ENCODE measurements around the gene SOS1.

Gene SOS1

GRCh38 chr2:39159283-39159682 is 38.4 kb upstream of the SOS1 start (continued):
- TF ChIP-seq ZNF23 (tag by site-specific recombination; IDR thresholded peaks at IDR 0.05; ENCODE audit: borderline replicate concordance) (no peak), ZBTB21 (tag by site-specific recombination; IDR thresholded peaks at IDR 0.05) (no peak), GLIS1 (tag by site-specific recombination; IDR thresholded peaks at IDR 0.05) (no peak), ZNF280C (tag by site-specific recombination; IDR thresholded peaks at IDR 0.05) (no peak), SCRT1 (tag by site-specific recombination; IDR thresholded peaks at IDR 0.05; ENCODE audit: borderline replicate concordance) (no peak), ZNF544 (tag by site-specific recombination; IDR thresholded peaks at IDR 0.05) (no peak), ZNF266 (tag by site-specific recombination; IDR thresholded peaks at IDR 0.05; ENCODE audit: low read depth) (no peak), ZBTB6 (tag by site-specific recombination; IDR thresholded peaks at IDR 0.05) (no peak), ZNF626 (tag by site-specific recombination; IDR thresholded peaks at IDR 0.05) (no peak)

DNA sequence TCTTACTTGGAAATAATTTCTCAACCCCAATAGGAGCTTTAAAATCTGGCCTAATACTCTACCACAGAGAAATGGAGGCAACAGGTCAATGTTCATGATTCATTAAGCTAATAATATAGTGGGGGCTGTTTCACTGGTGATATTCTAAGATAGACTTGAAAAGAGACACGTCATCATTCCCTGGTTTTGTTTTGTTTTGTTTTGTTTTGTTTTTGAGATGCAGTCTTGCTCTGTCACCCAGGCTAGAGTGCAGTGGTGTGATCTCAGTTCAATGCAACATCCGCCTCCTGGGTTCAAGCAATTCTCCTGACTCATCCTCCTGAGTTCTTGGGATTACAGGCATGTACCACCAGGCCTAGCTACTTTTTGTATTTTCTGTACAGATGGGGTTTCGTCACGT is 37.5 kb upstream of the SOS1 start:
- H3K4me3 ChIP-seq (ENCODE audit: low read depth, low read length): no peak overlapping the region
- CTCF ChIA-PET: interaction anchor here (0.7 kb wide), 1 partner anchor 92 kb away, joined by 3 read pairs; no protein-coding TSS in a partner anchor
- H3K27ac ChIP-seq (ENCODE audit: extremely low read depth, low read depth, low read length): no peak overlapping the region
- POLR2A ChIA-PET: no interaction called here
- no peaks in the 10 kb centered on the region for H3K9me3 ChIP-seq (ENCODE audit: control insufficient read depth, insufficient read depth, low read depth, low read length)
- H3K4me1 ChIP-seq (ENCODE audit: control insufficient read depth, insufficient read depth, low read length): no peaks in the 10 kb centered on the region
- no peaks in the 10 kb centered on the region for H3K36me3 ChIP-seq (ENCODE audit: control insufficient read depth in 2 of 2, insufficient read depth in 1 of 2, low read length in 2 of 2)
- TF ChIP-seq ZFP69B (tag by site-specific recombination; IDR thresholded peaks at IDR 0.05) (no peak), ZBTB44 (tag by site-specific recombination; IDR thresholded peaks at IDR 0.05) (no peak), SCRT2 (tag by site-specific recombination; IDR thresholded peaks at IDR 0.05) (peak; percentile 44)

GRCh38 chr2:39156846-39157245 is 36.0 kb upstream of the SOS1 start:
- Histone ChIP-seq H3K4me3 (ENCODE audit: low read depth, low read length) (no peak overlapping the region), H3K27ac (ENCODE audit: extremely low read depth, low read depth, low read length) (no peak overlapping the region), H3K9me3 (ENCODE audit: control insufficient read depth, insufficient read depth, low read depth, low read length) (no peaks in the 10 kb centered on the region), H3K36me3 (ENCODE audit: control insufficient read depth in 2 of 2, insufficient read depth in 1 of 2, low read length in 2 of 2) (no peaks in the 10 kb centered on the region), H3K4me1 (ENCODE audit: control insufficient read depth, insufficient read depth, low read length) (no peaks in the 10 kb centered on the region)
- ChIA-PET POLR2A (no interaction called here), CTCF (no interaction called here)
- TF ChIP-seq ZNF623 (tag by site-specific recombination; IDR thresholded peaks at IDR 0.05) (no peak), ZNF221 (tag by site-specific recombination; IDR thresholded peaks at IDR 0.05; ENCODE audit: borderline replicate concordance) (no peak), KLF1 (tag by site-specific recombination; IDR thresholded peaks at IDR 0.05) (no peak), ZNF169 (tag by site-specific recombination; IDR thresholded peaks at IDR 0.05) (no peak), ZNF621 (tag by site-specific recombination; IDR thresholded peaks at IDR 0.05) (no peak), ZNF701 (tag by site-specific recombination; IDR thresholded peaks at IDR 0.05) (no peak), ZNF24 (tag by site-specific recombination; IDR thresholded peaks at IDR 0.05) (no peak), YY2 (tag by site-specific recombination; IDR thresholded peaks at IDR 0.05) (no peak), MZF1 (tag by site-specific recombination; IDR thresholded peaks at IDR 0.05; ENCODE audit: borderline replicate concordance) (no peak), ZNF18 (tag by site-specific recombination; IDR thresholded peaks at IDR 0.05) (no peak), KLF17 (tag by site-specific recombination; IDR thresholded peaks at IDR 0.05) (no peak)
- TF ChIP-seq, protein P1, sequence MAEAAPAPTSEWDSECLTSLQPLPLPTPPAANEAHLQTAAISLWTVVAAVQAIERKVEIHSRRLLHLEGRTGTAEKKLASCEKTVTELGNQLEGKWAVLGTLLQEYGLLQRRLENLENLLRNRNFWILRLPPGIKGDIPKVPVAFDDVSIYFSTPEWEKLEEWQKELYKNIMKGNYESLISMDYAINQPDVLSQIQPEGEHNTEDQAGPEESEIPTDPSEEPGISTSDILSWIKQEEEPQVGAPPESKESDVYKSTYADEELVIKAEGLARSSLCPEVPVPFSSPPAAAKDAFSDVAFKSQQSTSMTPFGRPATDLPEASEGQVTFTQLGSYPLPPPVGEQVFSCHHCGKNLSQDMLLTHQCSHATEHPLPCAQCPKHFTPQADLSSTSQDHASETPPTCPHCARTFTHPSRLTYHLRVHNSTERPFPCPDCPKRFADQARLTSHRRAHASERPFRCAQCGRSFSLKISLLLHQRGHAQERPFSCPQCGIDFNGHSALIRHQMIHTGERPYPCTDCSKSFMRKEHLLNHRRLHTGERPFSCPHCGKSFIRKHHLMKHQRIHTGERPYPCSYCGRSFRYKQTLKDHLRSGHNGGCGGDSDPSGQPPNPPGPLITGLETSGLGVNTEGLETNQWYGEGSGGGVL (tag by site-specific recombination; IDR thresholded peaks at IDR 0.05): no peak
